Kidney epithelial cell (primary cell): ENCODE data around the gene MYO7A. TPM values are rescaled to one million over a fixed set of nuclear protein-coding genes. Genes with fewer than 3 reads are reported as not detected.

Source experiments
- DNase-seq: peaks from one replicate; pipeline ENCODE4 v3.0.0-alpha.2; 2010; ENCODE audit warnings: low read depth
- H3K27me3 ChIP-seq: 2 replicates; pipeline ENCODE4 v1.6.0; 2011; ENCODE audit warnings: low read length; ENCODE audit not compliant: control insufficient read depth, insufficient read depth
- H3K36me3 ChIP-seq: 2 replicates; pipeline ENCODE4 v1.5.1; 2011; ENCODE audit warnings: low read length; ENCODE audit not compliant: control insufficient read depth, insufficient read depth
- H3K4me3 ChIP-seq: 2 replicates; pipeline ENCODE4 v1.5.1; 2011; ENCODE audit warnings: low read depth, mild to moderate bottlenecking, control low read depth, low read length
- CTCF ChIP-seq: IDR thresholded peaks from 2 replicates; pipeline ENCODE4 v1.5.1; 2011; ENCODE audit warnings: mild to moderate bottlenecking, moderate library complexity, low read length, control low read depth, inconsistent platforms; ENCODE audit not compliant: insufficient read depth, poor library complexity, severe bottlenecking
- total RNA-seq: library from RNA; depleted of rRNA; stranded (reverse); fragments of >200 nt; gene quantifications from 2 replicates; pipeline ENCODE4 v1.2.3, GENCODE V29; 2015

The MYO7A gene
- total RNA-seq, 1 donor from 2014 or later = 0.17 TPM

DNA sequence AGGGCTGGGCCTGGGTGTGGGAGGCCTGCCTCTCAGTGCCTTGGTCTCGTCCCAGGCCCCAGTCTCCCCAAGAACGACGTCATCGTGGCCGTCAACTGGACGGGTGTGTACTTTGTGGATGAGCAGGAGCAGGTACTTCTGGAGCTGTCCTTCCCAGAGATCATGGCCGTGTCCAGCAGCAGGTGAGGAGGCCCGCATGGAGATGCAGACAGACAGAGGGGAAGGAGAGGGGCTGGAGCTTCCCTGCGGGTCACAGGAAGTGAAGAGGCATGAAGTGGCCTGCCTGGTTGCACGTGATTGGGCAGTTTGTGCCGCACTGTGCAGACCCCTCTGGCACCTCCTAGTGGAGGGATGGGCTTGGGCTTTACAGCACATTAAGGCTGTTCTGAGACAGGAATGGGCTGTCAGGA lies 70.4 kb downstream of the MYO7A start:
- Histone ChIP-seq H3K4me3 (no peak overlapping the region), H3K27me3 (no peaks in the 10 kb centered on the region), H3K36me3 (no peaks in the 10 kb centered on the region)
- DNase-seq = no peak
- peak; percentile 29 for TF ChIP-seq CTCF

- no peak for TF ChIP-seq CTCF
- no peak for DNase-seq
- Histone ChIP-seq H3K27me3 (no peaks in the 10 kb centered on the region), H3K4me3 (no peak overlapping the region), H3K36me3 (no peaks in the 10 kb centered on the region)
These were observed 71.2 kb downstream of the MYO7A start for GRCh38 chr11:77199137-77199745.

DNA sequence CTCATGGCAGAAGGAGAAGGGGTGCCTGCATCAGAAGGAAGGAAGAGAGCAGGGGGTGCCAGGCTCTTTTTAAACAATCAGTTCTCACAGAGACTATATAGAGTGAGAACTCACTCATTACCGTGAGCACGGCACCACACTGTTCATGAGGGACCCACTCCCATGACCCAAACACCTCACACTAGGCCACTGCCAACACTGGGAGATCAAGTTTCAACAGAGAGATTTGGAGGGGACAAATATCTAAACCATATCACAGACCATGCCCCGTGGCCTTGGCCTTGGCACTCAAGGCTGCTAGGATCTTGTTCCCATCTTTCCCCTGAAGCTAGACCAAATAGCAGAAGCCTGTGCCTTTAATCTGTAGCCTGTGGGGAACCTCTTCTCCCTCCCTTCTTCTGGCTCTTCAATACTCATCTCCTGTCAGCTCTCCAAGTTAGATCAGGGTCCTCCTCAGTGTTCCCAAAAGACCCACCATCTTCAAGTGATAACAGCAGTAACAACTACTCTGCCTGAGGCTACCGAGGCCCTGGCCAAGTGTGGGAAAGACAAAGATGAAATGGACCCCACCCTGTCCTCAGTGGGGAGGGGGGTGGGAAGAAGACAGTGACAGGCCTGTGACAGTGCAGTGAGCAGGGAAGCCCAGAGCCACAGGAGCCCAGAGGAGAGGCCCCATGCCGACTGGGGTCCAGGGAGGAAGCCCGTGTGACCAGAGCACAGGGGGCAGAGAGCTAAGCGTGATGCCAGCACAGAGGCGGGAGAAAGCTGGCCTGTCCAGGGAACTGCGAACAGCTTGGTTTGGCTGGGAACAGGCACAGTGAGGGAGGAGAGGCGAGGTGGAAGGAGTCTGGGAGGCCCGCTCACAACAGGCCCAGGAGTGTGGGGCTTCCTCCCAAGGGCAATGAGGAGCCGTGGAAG lies 72.6 kb downstream of the MYO7A start:
- no peak overlapping the region for H3K4me3 ChIP-seq
- no peak for TF ChIP-seq CTCF
- H3K27me3 ChIP-seq = no peaks in the 10 kb centered on the region
- DNase-seq = no peak
- H3K36me3 ChIP-seq = no peaks in the 10 kb centered on the region

DNA sequence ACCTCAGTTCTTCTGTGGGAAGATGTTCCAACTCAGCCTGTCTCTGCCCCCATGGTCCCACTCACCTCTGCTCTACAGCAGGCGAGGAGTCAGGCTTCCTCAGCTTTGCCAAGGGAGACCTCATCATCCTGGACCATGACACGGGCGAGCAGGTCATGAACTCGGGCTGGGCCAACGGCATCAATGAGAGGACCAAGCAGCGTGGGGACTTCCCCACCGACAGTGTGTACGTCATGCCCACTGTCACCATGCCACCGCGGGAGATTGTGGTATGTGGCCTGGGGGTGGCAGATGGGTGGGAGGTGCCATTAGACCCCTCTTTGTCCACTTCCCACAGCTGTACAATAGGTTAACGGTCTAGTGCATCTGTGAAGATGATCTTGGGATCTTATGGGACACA lies 73.3 kb downstream of the MYO7A start:
- H3K27me3 ChIP-seq = no peaks in the 10 kb centered on the region
- TF ChIP-seq CTCF = no peak
- DNase-seq = no peak
- H3K36me3 ChIP-seq = no peaks in the 10 kb centered on the region
- H3K4me3 ChIP-seq = no peak overlapping the region

- no peak for TF ChIP-seq CTCF
- no peaks in the 10 kb centered on the region for H3K27me3 ChIP-seq
These were observed 74.2 kb downstream of the MYO7A start for GRCh38 chr11:77201991-77202841.

More at GRCh38 chr11:77201991-77202841, 74.2 kb downstream of the MYO7A start:
- H3K36me3 ChIP-seq = no peaks in the 10 kb centered on the region
- no peak for DNase-seq
- H3K4me3 ChIP-seq = no peak overlapping the region
